Measurements from ENCODE around the gene SYNE3. TPM values are rescaled to one million over a fixed set of nuclear protein-coding genes. Genes with fewer than 3 reads are reported as not detected.
A peak's percentile ranks its signal among the peaks of the same experiment; 100 is the strongest.

The SYNE3 gene
- total and polyA plus RNA-seq, 9 donors = 3.7 to 26.0 (median 10.0) TPM

DNA sequence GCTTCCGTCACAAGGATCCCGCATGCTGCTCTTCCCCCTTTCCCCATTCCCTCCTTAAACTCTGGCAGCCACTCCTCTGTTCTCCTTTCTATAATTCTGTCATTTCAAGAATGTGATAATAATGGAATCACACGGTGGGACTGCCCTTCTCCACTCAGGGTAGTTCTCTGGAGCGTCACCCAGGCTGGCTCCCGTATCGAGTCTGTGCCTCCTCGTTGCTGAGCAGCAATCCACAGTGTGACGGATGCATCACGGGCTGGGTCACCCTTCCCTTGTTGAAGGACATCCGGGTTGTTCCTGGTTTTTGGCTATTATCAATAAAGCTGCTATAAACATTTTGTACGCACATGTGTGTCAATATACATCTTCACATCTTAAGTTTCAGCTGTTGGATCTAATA is 5.7 kb upstream of the SYNE3 start:
- H3K4me3 ChIP-seq = no peak overlapping the region
- 89 to 91% (median 91%) methylated on average over 11 of the region's 11 CpGs for WGBS, 3 donors
- no peak for TF ChIP-seq POLR2A (IDR thresholded peaks at IDR 0.05)
- no peak for TF ChIP-seq EP300 (IDR thresholded peaks at IDR 0.05)
- TF ChIP-seq, protein P1, sequence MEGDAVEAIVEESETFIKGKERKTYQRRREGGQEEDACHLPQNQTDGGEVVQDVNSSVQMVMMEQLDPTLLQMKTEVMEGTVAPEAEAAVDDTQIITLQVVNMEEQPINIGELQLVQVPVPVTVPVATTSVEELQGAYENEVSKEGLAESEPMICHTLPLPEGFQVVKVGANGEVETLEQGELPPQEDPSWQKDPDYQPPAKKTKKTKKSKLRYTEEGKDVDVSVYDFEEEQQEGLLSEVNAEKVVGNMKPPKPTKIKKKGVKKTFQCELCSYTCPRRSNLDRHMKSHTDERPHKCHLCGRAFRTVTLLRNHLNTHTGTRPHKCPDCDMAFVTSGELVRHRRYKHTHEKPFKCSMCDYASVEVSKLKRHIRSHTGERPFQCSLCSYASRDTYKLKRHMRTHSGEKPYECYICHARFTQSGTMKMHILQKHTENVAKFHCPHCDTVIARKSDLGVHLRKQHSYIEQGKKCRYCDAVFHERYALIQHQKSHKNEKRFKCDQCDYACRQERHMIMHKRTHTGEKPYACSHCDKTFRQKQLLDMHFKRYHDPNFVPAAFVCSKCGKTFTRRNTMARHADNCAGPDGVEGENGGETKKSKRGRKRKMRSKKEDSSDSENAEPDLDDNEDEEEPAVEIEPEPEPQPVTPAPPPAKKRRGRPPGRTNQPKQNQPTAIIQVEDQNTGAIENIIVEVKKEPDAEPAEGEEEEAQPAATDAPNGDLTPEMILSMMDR (IDR thresholded peaks at IDR 0.05) = no peak
- intact Hi-C loops (cut with DNase I) = loop anchor here in 2 of 4 donors (5.0 to 10.0 kb wide), 2 partner anchors 35 to 47 kb away; no protein-coding TSS in a partner anchor
- no peaks in the 10 kb centered on the region for H3K9me3 ChIP-seq
- no peak overlapping the region for H3K27ac ChIP-seq
- H3K4me1 ChIP-seq (ENCODE audit: insufficient read depth) = peaks cover 29% of the 10 kb centered on the region
- no peaks in the 10 kb centered on the region for H3K27me3 ChIP-seq
- H3K36me3 ChIP-seq = no peaks in the 10 kb centered on the region
- no peak for DNase-seq

DNA sequence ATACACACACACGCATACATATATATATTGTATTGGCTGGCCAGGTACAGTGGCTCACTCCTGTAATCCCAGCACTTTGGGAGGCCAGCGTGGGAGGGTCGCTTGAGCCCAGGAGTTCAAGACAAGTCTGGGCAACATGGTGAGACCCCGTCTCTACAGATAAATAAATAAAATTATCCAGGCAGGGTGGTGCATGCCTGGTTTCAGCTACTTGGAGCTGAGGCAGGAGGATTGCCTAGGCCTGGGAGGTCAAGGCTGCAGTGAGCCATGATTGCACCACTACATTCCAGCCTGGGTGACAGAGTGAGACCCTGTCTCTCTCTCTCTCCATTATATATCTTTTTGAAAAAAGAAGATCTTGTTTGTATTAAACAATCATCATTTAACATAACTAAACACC is 4.6 kb upstream of the SYNE3 start:
- H3K27me3 ChIP-seq = no peaks in the 10 kb centered on the region
- peaks cover 30% of the 10 kb centered on the region for H3K4me1 ChIP-seq (ENCODE audit: insufficient read depth)
- intact Hi-C loops (cut with DNase I) = loop anchor here in 2 of 4 donors (5.0 to 10.0 kb wide), 2 partner anchors 34 to 46 kb away; no protein-coding TSS in a partner anchor

DNA sequence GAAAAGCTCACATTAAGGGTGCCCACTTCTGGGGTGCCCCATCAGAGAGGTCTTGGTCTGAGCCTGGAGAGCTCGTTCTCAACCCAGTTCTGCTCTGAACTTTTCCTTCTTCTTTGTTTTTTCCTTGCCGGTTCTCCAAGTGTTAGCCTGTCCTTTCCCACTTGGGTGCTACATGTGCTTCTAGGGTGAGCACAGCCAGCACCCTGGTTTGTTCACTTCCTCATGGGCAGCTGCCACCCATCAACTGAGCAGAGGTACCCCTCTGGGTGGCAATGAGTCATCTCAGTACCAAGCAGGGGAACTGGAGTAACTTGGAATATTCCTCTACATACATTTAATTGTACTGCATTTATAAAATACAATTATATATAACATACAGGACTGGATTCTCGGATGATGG is 3.9 kb upstream of the SYNE3 start:
- no peak overlapping the region for H3K27ac ChIP-seq
- intact Hi-C loops (cut with DNase I) = loop anchor here in 2 of 4 donors (5.0 to 10.0 kb wide), 2 partner anchors 33 to 46 kb away; no protein-coding TSS in a partner anchor
- WGBS, 3 donors = 73 to 77% (median 74%) methylated on average over 3 of the region's 3 CpGs
- TF ChIP-seq POLR2A (IDR thresholded peaks at IDR 0.05) (no peak), EP300 (IDR thresholded peaks at IDR 0.05) (no peak)
- TF ChIP-seq, protein P1 (IDR thresholded peaks at IDR 0.05) = no peak
- peaks cover 34% of the 10 kb centered on the region for H3K4me1 ChIP-seq (ENCODE audit: insufficient read depth)
- no peaks in the 10 kb centered on the region for H3K9me3 ChIP-seq
- DNase-seq = no peak
- no peaks in the 10 kb centered on the region for H3K27me3 ChIP-seq
- no peaks in the 10 kb centered on the region for H3K36me3 ChIP-seq
- H3K4me3 ChIP-seq = no peak overlapping the region

More for the DNA sequence above, 4.6 kb upstream of the SYNE3 start:
- 79 to 89% (median 88%) methylated on average over 4 of the region's 4 CpGs for WGBS, 3 donors
- no peak for DNase-seq
- TF ChIP-seq EP300 (IDR thresholded peaks at IDR 0.05) (no peak), POLR2A (IDR thresholded peaks at IDR 0.05) (no peak)
- TF ChIP-seq, protein P1 (IDR thresholded peaks at IDR 0.05) = no peak
- Histone ChIP-seq H3K36me3 (no peaks in the 10 kb centered on the region), H3K27ac (no peak overlapping the region), H3K4me3 (no peak overlapping the region), H3K9me3 (no peaks in the 10 kb centered on the region)

DNA sequence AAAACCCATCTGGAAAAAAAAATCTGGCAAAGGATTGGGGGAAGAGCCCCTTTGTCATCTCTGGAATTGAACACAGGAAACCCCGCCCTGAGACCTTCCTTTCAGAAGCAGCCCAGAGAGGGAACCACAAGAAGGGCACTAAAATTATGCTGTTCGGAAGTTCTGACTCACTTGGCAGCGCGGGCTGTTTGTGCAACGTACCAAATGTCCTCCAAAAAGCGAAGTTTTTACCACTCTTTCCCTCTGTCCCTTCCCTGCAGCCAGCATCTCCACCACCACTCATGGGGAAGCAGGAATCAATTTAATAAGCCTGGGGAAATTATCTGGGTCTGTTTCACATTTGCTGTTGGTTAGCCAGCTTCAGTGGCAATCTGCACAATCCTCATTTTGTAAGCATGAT is 3.2 kb upstream of the SYNE3 start:
- DNase-seq = peak in 4 of 5 donors; percentile 58 to 84 (median 62)
- TF ChIP-seq EP300 (IDR thresholded peaks at IDR 0.05) (no peak), POLR2A (IDR thresholded peaks at IDR 0.05) (no peak)
- TF ChIP-seq, protein P1 (IDR thresholded peaks at IDR 0.05) = no peak
- no peak overlapping the region for H3K27ac ChIP-seq
- no peaks in the 10 kb centered on the region for H3K9me3 ChIP-seq
- intact Hi-C loops (cut with DNase I) = loop anchor here in 2 of 4 donors (5.0 to 10.0 kb wide), 2 partner anchors 32 to 45 kb away; no protein-coding TSS in a partner anchor
- no peaks in the 10 kb centered on the region for H3K27me3 ChIP-seq
- no peaks in the 10 kb centered on the region for H3K36me3 ChIP-seq
- no peak overlapping the region for H3K4me3 ChIP-seq
- WGBS, 3 donors = 18 to 26% (median 24%) methylated on average over 6 of the region's 6 CpGs
- H3K4me1 ChIP-seq (ENCODE audit: insufficient read depth) = peaks cover 36% of the 10 kb centered on the region
